GM12878 (cell line): ENCODE results near the gene SYNPO2L. TPM values are rescaled to one million over a fixed set of nuclear protein-coding genes. Genes with fewer than 3 reads are reported as not detected.

ENCODE experiments used
- ATAC-seq: fragments of 200-7000 bp; cut with Tn5 transposase; 3 replicates; pipeline ENCODE4 v1.9.1; 2020; ENCODE audit warnings: mild to moderate bottlenecking, moderate library complexity
- BruUV-seq: library from RNA; stranded (reverse); fragments of 400-500 nt; replicated peaks from 2 replicates; lab custom pipeline; 2021; lab: Mats Ljungman, UMichigan
- CTCF ChIA-PET: fragments of 300-600 bp; sonication (Branson Sonifier 250); formaldehyde crosslinking; extraction: SDS; loops from one replicate; lab custom pipeline; 2021; ENCODE audit warnings: inconsistent platforms; lab: Yijun Ruan, JAX
- POLR2A ChIA-PET: fragments of 350-600 bp; formaldehyde crosslinking; extraction: SDS; loops from one replicate; lab custom pipeline; 2021; ENCODE audit warnings: inconsistent platforms; lab: Charles Lee
- RAD21 ChIA-PET: fragments of 300-600 bp; sonication (Branson Sonifier 250); formaldehyde crosslinking; loops from one replicate; lab custom pipeline; 2023; ENCODE audit warnings: antibody characterized with exemption; ENCODE audit not compliant: unreplicated experiment; lab: Charles Lee
- SMC1A ChIA-PET: fragments of 300-600 bp; sonication (Branson Sonifier 250); formaldehyde crosslinking; loops from one replicate; lab custom pipeline; 2023; ENCODE audit not compliant: unreplicated experiment, uncharacterized antibody; lab: Charles Lee
- DNase-seq: peaks from one replicate; pipeline ENCODE4 v3.0.0-alpha.2; 2011; ENCODE audit warnings: low read depth, low spot score
- FAIRE-seq: peaks from 3 replicates; lab custom pipeline; 2011; peaks lifted over from hg19 to GRCh38; lab: Jason Lieb, UNC
- H2AFZ ChIP-seq: 2 replicates; pipeline ENCODE4 v1.6.0; 2011; ENCODE audit warnings: low read depth, low read length, control low read depth; ENCODE audit not compliant: control insufficient read depth
- H3K27ac ChIP-seq: 2 replicates; pipeline ENCODE4 v1.5.1; 2011; ENCODE audit warnings: control low read depth; ENCODE audit not compliant: control insufficient read depth, insufficient read depth
- H3K27me3 ChIP-seq, 2 experiments: replicated peaks in 1 of 2; 2 replicates each; pipeline versions ENCODE4 v1.6.0 to v1.6.1; 2011; ENCODE audit warnings: low read length in 1 of 2; ENCODE audit not compliant: control insufficient read depth in 2 of 2, insufficient read depth in 2 of 2
- H3K36me3 ChIP-seq, 2 experiments: 2 replicates each; pipeline ENCODE4 v1.5.1; 2011; ENCODE audit warnings: low read length in 1 of 2; ENCODE audit not compliant: control insufficient read depth in 2 of 2, insufficient read depth in 2 of 2
- H3K4me1 ChIP-seq: 2 replicates; pipeline ENCODE4 v1.6.1; 2011; ENCODE audit warnings: mild to moderate bottlenecking, low read length, moderate library complexity, mixed read lengths; ENCODE audit not compliant: control insufficient read depth, insufficient read depth
- H3K4me2 ChIP-seq: 2 replicates; pipeline ENCODE4 v1.6.0; 2011; ENCODE audit warnings: control low read depth; ENCODE audit not compliant: control insufficient read depth, insufficient read depth
- H3K4me3 ChIP-seq: fragments of 200-600 bp; sonication (generic); 2 replicates; pipeline ENCODE4 v1.5.1; 2016
- H3K79me2 ChIP-seq: 2 replicates; pipeline ENCODE4 v1.6.0; 2011; ENCODE audit warnings: low read length; ENCODE audit not compliant: control insufficient read depth, insufficient read depth
- H3K9ac ChIP-seq: 2 replicates; pipeline ENCODE4 v1.8.0; 2011; ENCODE audit warnings: low read length, control low read depth, mixed read lengths; ENCODE audit not compliant: control insufficient read depth, insufficient read depth
- H3K9me3 ChIP-seq: replicated peaks from 3 replicates; pipeline ENCODE4 v1.5.1; 2011; ENCODE audit warnings: mild to moderate bottlenecking, low read length; ENCODE audit not compliant: control insufficient read depth, insufficient read depth
- H4K20me1 ChIP-seq: 2 replicates; pipeline ENCODE4 v1.6.0; 2011; ENCODE audit not compliant: control insufficient read depth, insufficient read depth
- CHD1 ChIP-seq: IDR thresholded peaks from 2 replicates; pipeline ENCODE4 v1.6.1; 2012; ENCODE audit warnings: low read depth, low read length, improper control_type of control experiment
- CTCF ChIP-seq, 3 experiments: IDR thresholded peaks in 2 of 3; conservative IDR thresholded peaks in 1 of 3; 2 replicates each; pipeline ENCODE4 v1.5.1; 2011; ENCODE audit warnings: low read depth in 3 of 3, low read length in 3 of 3, mild to moderate bottlenecking in 3 of 3, control low read depth in 2 of 3, moderate library complexity in 2 of 3, inconsistent platforms in 1 of 3, mixed read lengths in 1 of 3; ENCODE audit not compliant: control insufficient read depth in 2 of 3, insufficient read depth in 1 of 3; ENCODE audit errors: extremely low read depth in 1 of 3
- HCFC1 ChIP-seq: fragments of 150-350 bp; IDR thresholded peaks from 2 replicates; pipeline ENCODE4 v1.6.1; 2014; ENCODE audit warnings: low read length
- IRF4 ChIP-seq: IDR thresholded peaks from 2 replicates; pipeline ENCODE4 v1.6.1; 2011; ENCODE audit warnings: low read depth, low read length
- JUND ChIP-seq: IDR thresholded peaks from 2 replicates; pipeline ENCODE4 v1.6.1; 2012; ENCODE audit warnings: low read depth, mild to moderate bottlenecking, low read length, improper control_type of control experiment, moderate library complexity
- NFXL1 ChIP-seq: fragments of 450-650 bp; IDR thresholded peaks from 2 replicates; pipeline ENCODE4 v1.6.1; 2017; ENCODE audit warnings: antibody characterized with exemption, mild to moderate bottlenecking, borderline replicate concordance
- PML ChIP-seq: IDR thresholded peaks from 2 replicates; pipeline ENCODE4 v1.6.1; 2012; ENCODE audit warnings: low read length, inconsistent platforms
- SMARCA5 ChIP-seq: fragments of 450-650 bp; IDR thresholded peaks from 2 replicates; pipeline ENCODE4 v1.6.1; 2017; ENCODE audit warnings: mild to moderate bottlenecking
- ZBTB11 ChIP-seq: fragments of 450-650 bp; formaldehyde crosslinking; IDR thresholded peaks from 2 replicates; pipeline ENCODE4 v1.5.0; 2022; ENCODE audit warnings: mild to moderate bottlenecking, missing genetic modification characterization
- ZNF622 ChIP-seq: fragments of 450-650 bp; IDR thresholded peaks from 2 replicates; pipeline ENCODE4 v1.6.1; 2017; ENCODE audit warnings: mild to moderate bottlenecking, inconsistent platforms
- WGBS: methylation state at CpG from one replicate; pipeline ENCODE4 v1.1.6; 2016; ENCODE audit warnings: low lambda C conversion rate; ENCODE audit not compliant: insufficient replicate concordance, insufficient coverage; ENCODE audit errors: missing lambda C conversion rate; 5-methylcytosine and 5-hydroxymethylcytosine counted together
- in situ Hi-C: fragments of 300-500 bp; cut with MboI; formaldehyde crosslinking; loops from 9 replicates; pipeline ENCODE4 v1.14.3; 2018; ENCODE audit warnings: mixed read lengths
- intact Hi-C: fragments of 100-400 bp; cut with micrococcal nuclease; formaldehyde crosslinking; loops from one replicate; pipeline ENCODE4 v1.14.2; 2022; ENCODE audit not compliant: unreplicated experiment
- polyA plus RNA-seq, 11 experiments: library from polyadenylated mRNA; depleted of rRNA in 4 of 11; unstranded in 6 of 11; stranded (reverse) in 5 of 11; fragments of >200 nt; fragmentation: Nextera tagmentation in 4 of 11; fragmentation: Illumina TruSeq in 1 of 11; extraction: Ambion mirVana in 4 of 11; extraction: Trizol in 1 of 11; gene quantifications; 1 replicate in 1 of 11; 2 replicates in 10 of 11; pipeline versions ENCODE4 v1.2.1 to v1.2.3, GENCODE V29; 2011 to 2016; ENCODE audit warnings: inconsistent platforms in 2 of 11, missing spikeins in 2 of 11, low read depth in 1 of 11
- total RNA-seq, 4 experiments: library from RNA; depleted of rRNA in 3 of 4; stranded (reverse); fragments of >200 nt in 3 of 4; fragmentation: Illumina TruSeq in 1 of 4; extraction: Trizol in 1 of 4; gene quantifications; 2 replicates each; pipeline versions ENCODE4 v1.2.1 to v1.2.3, GENCODE V29; 2013 to 2021

Gene SYNPO2L
- total and polyA plus RNA-seq, 10 of the 15 experiments (the other 5 are each of a cell fraction or from before 2014, with no cell fraction given): 0.01 to 2.3 (median 0.59) TPM

GRCh38 chr10:73646598-73647041, 9.2 kb downstream of the SYNPO2L start:
- Histone ChIP-seq H3K36me3 (no peaks in the 10 kb centered on the region), H3K27ac (no peak overlapping the region), H3K9me3 (no peaks in the 10 kb centered on the region), H3K4me3 (no peak overlapping the region), H3K27me3 (no peaks in the 10 kb centered on the region), H4K20me1 (no peaks in the 10 kb centered on the region), H2AFZ (no peak overlapping the region), H3K9ac (no peak overlapping the region), H3K4me2 (no peak overlapping the region), H3K79me2 (no peaks in the 10 kb centered on the region), H3K4me1 (peaks cover 34% of the 10 kb centered on the region)
- no TSS peak for BruUV-seq
- intact Hi-C loops (no loop called here), in situ Hi-C loops (no loop called here)
- no peak for FAIRE-seq
- ATAC-seq: no peak
- WGBS: 86% methylated on average over 9 of the region's 9 CpGs
- ChIA-PET SMC1A (interaction anchor here (1.2 kb wide), 1 partner anchor 117 kb away, joined by 4 read pairs; no protein-coding TSS in a partner anchor), RAD21 (interaction anchor here (5.4 kb wide), 1 partner anchor 117 kb away, joined by 96 read pairs; no protein-coding TSS in a partner anchor), POLR2A (interaction anchor here (0.7 kb wide), 1 partner anchor 205 kb away, joined by 5 read pairs; no protein-coding TSS in a partner anchor), CTCF (interaction anchor here (4.4 kb wide), 1 partner anchor 117 kb away, joined by 163 read pairs; no protein-coding TSS in a partner anchor)
- TF ChIP-seq CTCF (IDR thresholded peaks at IDR 0.05 in 2 of 3, conservative IDR thresholded peaks at IDR 0.05 in 1 of 3; ENCODE audit: control insufficient read depth in 2 of 3, extremely low read depth in 1 of 3, insufficient read depth in 1 of 3, low read depth in 3 of 3, low read length in 3 of 3): no peak
- no peak for TF ChIP-seq IRF4
- TF ChIP-seq JUND: no peak
- no peak for TF ChIP-seq SMARCA5
- TF ChIP-seq CHD1: no peak
- TF ChIP-seq PML: no peak
- no peak for TF ChIP-seq ZBTB11 (CRISPR knock-in tag)
- TF ChIP-seq NFXL1: no peak
- no peak for TF ChIP-seq HCFC1
- no peak for TF ChIP-seq ZNF622
- DNase-seq: no peak
